Caco-2 (cell line): Measurements from ENCODE around the gene ADM. TPM values are rescaled to one million over a fixed set of nuclear protein-coding genes. Genes with fewer than 3 reads are reported as not detected.

Experiments used
- BruUV-seq: library from RNA; stranded (reverse); fragments of 400-500 nt; replicated peaks from 2 replicates; lab custom pipeline; 2021; lab: Mats Ljungman, UMichigan
- CTCF ChIA-PET: fragments of 300-600 bp; sonication (Branson Sonifier 250); formaldehyde crosslinking; loops from one replicate; lab custom pipeline; 2022; ENCODE audit warnings: antibody characterized with exemption; lab: Charles Lee
- POLR2A ChIA-PET: fragments of 300-600 bp; sonication (Branson Sonifier 250); formaldehyde crosslinking; loops from one replicate; lab custom pipeline; 2022; ENCODE audit warnings: antibody characterized with exemption; lab: Charles Lee
- DNase-seq, 2 experiments: peaks; one replicate each; pipeline versions ENCODE4 v3.0.0 to v3.0.0-alpha.2; 2020 to 2022
- H3K27me3 ChIP-seq: replicated peaks from 2 replicates; pipeline ENCODE4 v1.6.0; 2011; ENCODE audit warnings: low read length; ENCODE audit not compliant: control insufficient read depth, insufficient read depth
- H3K36me3 ChIP-seq: 2 replicates; pipeline ENCODE4 v1.5.1; 2011; ENCODE audit warnings: low read length; ENCODE audit not compliant: control insufficient read depth, insufficient read depth
- H3K4me1 ChIP-seq: fragments of 250-450 bp; sonication (Bioruptor Pico); 2 replicates; pipeline ENCODE4 v1.5.1; 2020; ENCODE audit warnings: mild to moderate bottlenecking
- H3K4me3 ChIP-seq: 2 replicates; pipeline ENCODE4 v1.5.1; 2011; ENCODE audit warnings: low read depth, mild to moderate bottlenecking, control low read depth, low read length
- H3K9me3 ChIP-seq: fragments of 250-450 bp; sonication (Bioruptor Pico); 2 replicates; pipeline ENCODE4 v1.5.1; 2020; ENCODE audit warnings: mild to moderate bottlenecking, moderate library complexity
- H3K27ac Mint-ChIP-seq: one replicate; pipeline ENCODE4 v1.8.0; 2022; ENCODE audit warnings: mixed read lengths; ENCODE audit not compliant: unreplicated experiment
- H3K27me3 Mint-ChIP-seq: one replicate; pipeline ENCODE4 v1.8.0; 2022; ENCODE audit warnings: mixed read lengths; ENCODE audit not compliant: insufficient read depth, unreplicated experiment
- H3K36me3 Mint-ChIP-seq: one replicate; pipeline ENCODE4 v1.8.0; 2022; ENCODE audit warnings: mild to moderate bottlenecking, mixed read lengths; ENCODE audit not compliant: insufficient read depth, unreplicated experiment
- H3K4me1 Mint-ChIP-seq: one replicate; pipeline ENCODE4 v1.8.0; 2022; ENCODE audit warnings: low read depth, mixed read lengths; ENCODE audit not compliant: unreplicated experiment
- H3K4me3 Mint-ChIP-seq: one replicate; pipeline ENCODE4 v1.8.0; 2022; ENCODE audit warnings: mild to moderate bottlenecking, moderate library complexity, mixed read lengths; ENCODE audit not compliant: unreplicated experiment
- H3K9me3 Mint-ChIP-seq: one replicate; pipeline ENCODE4 v1.8.0; 2022; ENCODE audit warnings: mixed read lengths; ENCODE audit not compliant: unreplicated experiment
- intact Hi-C: fragments of 100-400 bp; cut with micrococcal nuclease; formaldehyde crosslinking; loops from one replicate; pipeline ENCODE4 v1.10.0; 2022; ENCODE audit not compliant: unreplicated experiment
- total RNA-seq: library from RNA; stranded (reverse); gene quantifications from 2 replicates; pipeline ENCODE4 v1.2.3, GENCODE V29; 2022
- TF ChIP-seq, protein P1 (sequence below), 2 experiments: fragments of 200-600 bp in 1 of 2; IDR thresholded peaks; 1 replicate in 1 of 2; 2 replicates in 1 of 2; pipeline versions ENCODE4 v1.5.1 to v1.8.0; 2011 to 2022; ENCODE audit warnings: antibody characterized with exemption in 1 of 2, control low read depth in 1 of 2, inconsistent platforms in 1 of 2, low read depth in 1 of 2, low read length in 1 of 2, mild to moderate bottlenecking in 1 of 2, moderate library complexity in 1 of 2; ENCODE audit not compliant: insufficient read depth in 1 of 2, severe bottlenecking in 1 of 2, unreplicated experiment in 1 of 2

ADM gene
- total RNA-seq, 1 experiment from 2014 or later, result 127 TPM

DNA sequence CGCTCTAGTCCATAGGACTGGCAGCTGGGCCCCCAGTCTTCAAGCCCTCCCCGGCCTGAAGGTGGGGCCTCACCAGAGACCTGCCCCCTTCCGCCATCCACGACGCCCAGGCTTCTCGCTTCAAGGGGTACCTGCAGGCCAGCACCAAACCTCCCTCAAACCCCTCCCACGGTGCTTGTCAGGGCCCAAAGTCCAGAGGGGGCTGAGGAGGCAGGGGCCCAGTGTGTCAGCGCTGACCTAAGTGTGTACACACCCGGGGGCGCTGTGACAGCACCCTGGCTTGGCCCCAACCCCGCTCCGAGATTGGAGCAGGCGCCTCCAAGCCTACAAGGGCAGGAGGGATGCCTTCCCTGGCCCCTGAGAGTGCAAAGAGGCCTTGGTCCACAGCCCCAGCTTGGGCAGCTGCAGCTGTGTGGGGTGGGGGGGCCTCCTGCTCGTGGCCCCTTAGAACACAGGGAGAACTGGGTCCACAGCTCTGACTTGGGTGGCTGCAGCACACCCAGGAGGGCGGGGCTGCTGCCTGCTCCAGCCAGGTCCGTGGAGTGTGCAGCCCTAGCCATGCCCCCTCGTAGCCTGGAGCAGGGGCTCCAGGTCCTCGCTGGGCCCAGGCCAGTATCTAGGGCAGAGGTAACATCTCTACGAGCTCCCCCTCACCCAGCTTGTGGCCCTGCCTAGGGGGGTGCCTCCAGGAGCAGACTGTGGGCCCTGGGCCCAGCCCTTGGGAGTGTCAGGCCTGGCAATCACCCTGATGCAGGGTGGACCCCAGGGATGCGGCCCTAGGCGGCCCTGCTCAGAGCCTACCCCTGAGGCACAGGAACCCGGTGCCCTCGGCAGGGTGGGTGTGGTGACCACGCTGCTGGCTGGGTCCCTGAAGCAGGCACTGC lies 15.8 kb upstream of the ADM start:
- no peaks in the 10 kb centered on the region; the same call in 1 of the 2 replicates for H3K36me3 ChIP-seq
- BruUV-seq, result no TSS peak
- Mint-ChIP-seq H3K27me3 (no peaks in the 10 kb centered on the region), H3K36me3 (no peaks in the 10 kb centered on the region), H3K4me3 (no peak overlapping the region), H3K9me3 (no peaks in the 10 kb centered on the region), H3K4me1 (no peaks in the 10 kb centered on the region), H3K27ac (no peak overlapping the region)
- intact Hi-C loops, result no loop called here
- CTCF ChIA-PET, result interaction anchor here (1.7 kb wide), 1 partner anchor 15 kb away, joined by 5 read pairs; no protein-coding TSS in a partner anchor
- no peak overlapping the region for H3K4me3 ChIP-seq
- H3K9me3 ChIP-seq, result no peaks in the 10 kb centered on the region
- DNase-seq, result peak; percentile 42 to 69
- no peaks in the 10 kb centered on the region for H3K27me3 ChIP-seq
- TF ChIP-seq, protein P1, sequence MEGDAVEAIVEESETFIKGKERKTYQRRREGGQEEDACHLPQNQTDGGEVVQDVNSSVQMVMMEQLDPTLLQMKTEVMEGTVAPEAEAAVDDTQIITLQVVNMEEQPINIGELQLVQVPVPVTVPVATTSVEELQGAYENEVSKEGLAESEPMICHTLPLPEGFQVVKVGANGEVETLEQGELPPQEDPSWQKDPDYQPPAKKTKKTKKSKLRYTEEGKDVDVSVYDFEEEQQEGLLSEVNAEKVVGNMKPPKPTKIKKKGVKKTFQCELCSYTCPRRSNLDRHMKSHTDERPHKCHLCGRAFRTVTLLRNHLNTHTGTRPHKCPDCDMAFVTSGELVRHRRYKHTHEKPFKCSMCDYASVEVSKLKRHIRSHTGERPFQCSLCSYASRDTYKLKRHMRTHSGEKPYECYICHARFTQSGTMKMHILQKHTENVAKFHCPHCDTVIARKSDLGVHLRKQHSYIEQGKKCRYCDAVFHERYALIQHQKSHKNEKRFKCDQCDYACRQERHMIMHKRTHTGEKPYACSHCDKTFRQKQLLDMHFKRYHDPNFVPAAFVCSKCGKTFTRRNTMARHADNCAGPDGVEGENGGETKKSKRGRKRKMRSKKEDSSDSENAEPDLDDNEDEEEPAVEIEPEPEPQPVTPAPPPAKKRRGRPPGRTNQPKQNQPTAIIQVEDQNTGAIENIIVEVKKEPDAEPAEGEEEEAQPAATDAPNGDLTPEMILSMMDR (IDR thresholded peaks at IDR 0.05; ENCODE audit: insufficient read depth in 1 of 2, low read depth in 1 of 2, low read length in 1 of 2, severe bottlenecking in 1 of 2, unreplicated experiment in 1 of 2), result no peak
- H3K4me1 ChIP-seq, result peaks cover 14% of the 10 kb centered on the region
- POLR2A ChIA-PET, result no interaction called here

DNA sequence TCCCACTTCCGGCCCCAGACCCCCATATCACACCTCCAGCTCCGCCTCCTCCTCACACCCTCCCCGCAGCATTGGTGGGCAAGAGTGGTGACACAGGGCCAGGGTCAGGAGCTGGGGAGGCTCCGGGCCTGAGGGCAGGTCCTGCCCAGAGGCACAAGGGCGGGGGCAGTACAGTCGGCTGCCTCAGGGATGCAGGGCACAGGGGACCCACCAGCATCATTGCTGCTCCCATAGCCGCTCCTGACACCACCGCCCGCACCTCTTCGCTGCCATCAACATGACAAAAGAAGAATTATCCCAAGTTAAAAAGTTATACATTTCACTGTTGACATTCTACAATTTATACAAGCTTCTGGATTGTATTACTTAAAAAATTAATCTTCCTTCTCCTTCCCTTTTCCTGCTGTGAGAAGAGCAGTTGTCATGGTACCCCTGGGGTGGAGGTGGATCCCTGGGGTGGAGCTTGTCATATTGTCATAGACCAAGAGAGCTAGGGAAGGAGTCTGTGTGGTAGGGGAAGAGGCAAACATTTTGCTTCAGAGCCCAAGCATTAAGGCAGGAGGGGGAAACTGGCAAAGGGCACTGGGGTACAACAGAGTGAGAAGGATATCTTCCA lies 15.0 kb upstream of the ADM start:
- BruUV-seq, result no TSS peak
- no peaks in the 10 kb centered on the region for H3K9me3 Mint-ChIP-seq
- H3K27ac Mint-ChIP-seq, result no peak overlapping the region
- H3K4me3 Mint-ChIP-seq, result no peak overlapping the region
- H3K27me3 Mint-ChIP-seq, result no peaks in the 10 kb centered on the region
- no peak overlapping the region for H3K4me3 ChIP-seq
- peaks cover 14% of the 10 kb centered on the region for H3K4me1 ChIP-seq
- H3K27me3 ChIP-seq, result no peaks in the 10 kb centered on the region
- CTCF ChIA-PET, result no interaction called here
- intact Hi-C loops, result no loop called here
- H3K36me3 Mint-ChIP-seq, result peaks cover 7% of the 10 kb centered on the region
- H3K4me1 Mint-ChIP-seq, result no peaks in the 10 kb centered on the region
- H3K36me3 ChIP-seq, result no peaks in the 10 kb centered on the region; the same call in 1 of the 2 replicates
- no peaks in the 10 kb centered on the region for H3K9me3 ChIP-seq
- DNase-seq, result no peak
- POLR2A ChIA-PET, result no interaction called here
- TF ChIP-seq, protein P1 (IDR thresholded peaks at IDR 0.05; ENCODE audit: insufficient read depth in 1 of 2, low read depth in 1 of 2, low read length in 1 of 2, severe bottlenecking in 1 of 2, unreplicated experiment in 1 of 2), result no peak

DNA sequence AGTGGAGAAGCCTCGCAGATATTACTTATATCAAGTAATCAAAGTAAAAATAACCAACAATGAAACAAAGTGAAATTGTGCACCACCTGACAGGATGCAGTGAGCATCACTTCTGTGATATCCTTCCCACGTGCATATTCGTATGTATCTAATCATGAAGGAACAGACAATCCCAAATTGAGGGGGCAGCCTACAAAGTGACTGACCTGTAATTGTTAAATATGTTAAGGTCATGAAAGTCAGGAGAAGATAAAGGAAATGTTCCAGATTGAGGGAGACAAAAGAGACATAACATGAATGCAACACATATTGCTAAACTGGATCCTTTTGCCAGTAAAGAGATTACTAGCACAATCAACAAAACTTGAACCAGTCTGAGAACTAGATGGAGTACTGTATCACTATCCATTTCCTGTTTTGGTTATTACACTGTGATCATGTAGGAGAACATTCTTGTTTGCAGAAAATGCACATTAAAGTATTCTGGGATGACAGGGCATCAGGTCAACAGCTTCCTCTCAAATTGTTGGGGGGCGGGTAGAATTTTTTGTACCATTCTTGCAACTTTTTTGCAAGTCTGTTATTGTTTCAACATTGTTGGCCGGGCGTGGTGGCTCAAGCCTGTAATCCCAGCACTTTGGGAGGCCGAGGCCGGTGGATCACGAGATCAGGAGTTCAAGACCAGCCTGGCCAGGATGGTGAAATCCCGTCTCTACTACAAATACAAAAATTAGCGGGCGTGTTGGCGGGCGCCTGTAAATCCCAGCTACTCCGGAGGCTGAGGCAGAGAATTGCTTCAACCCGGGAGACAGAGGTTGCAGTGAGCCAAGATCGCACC lies 12.9 kb upstream of the ADM start:
- H3K36me3 ChIP-seq, result no peaks in the 10 kb centered on the region; the same call in 1 of the 2 replicates
- TF ChIP-seq, protein P1 (IDR thresholded peaks at IDR 0.05; ENCODE audit: insufficient read depth in 1 of 2, low read depth in 1 of 2, low read length in 1 of 2, severe bottlenecking in 1 of 2, unreplicated experiment in 1 of 2), result no peak
- Mint-ChIP-seq H3K4me1 (peaks cover 12% of the 10 kb centered on the region), H3K27me3 (no peaks in the 10 kb centered on the region), H3K36me3 (peaks cover 18% of the 10 kb centered on the region), H3K27ac (peak overlapping the region; percentile 53), H3K4me3 (peak overlapping the region; percentile 3), H3K9me3 (no peaks in the 10 kb centered on the region)
- no peaks in the 10 kb centered on the region for H3K9me3 ChIP-seq
- H3K27me3 ChIP-seq, result no peaks in the 10 kb centered on the region
- peaks cover 15% of the 10 kb centered on the region for H3K4me1 ChIP-seq
- ChIA-PET POLR2A (interaction anchor here (1.7 to 1.9 kb wide), 2 partner anchors 12 to 14 kb away, joined by 5 to 13 read pairs; partner anchors contain the start of gene ADM), CTCF (interaction anchor here (1.3 kb wide), 1 partner anchor 13 kb away, joined by 8 read pairs; the partner anchor contains the start of gene ADM)
- DNase-seq, result no peak
- intact Hi-C loops, result no loop called here
- no peak overlapping the region for H3K4me3 ChIP-seq
- no TSS peak for BruUV-seq
